IMR-90 (cell line): Measurements from ENCODE around the gene VPS35. TPM values are rescaled to one million over a fixed set of nuclear protein-coding genes. Genes with fewer than 3 reads are reported as not detected.

Experiments used
- ATAC-seq: fragments of 200-7000 bp; cut with Tn5 transposase; 2 replicates; pipeline ENCODE4 v1.9.1; 2020; ENCODE audit warnings: low read depth, mild to moderate bottlenecking, moderate library complexity
- BruUV-seq: library from RNA; stranded (reverse); fragments of 400-500 nt; replicated peaks from 2 replicates; lab custom pipeline; 2021; lab: Mats Ljungman, UMichigan
- CTCF ChIA-PET: fragments of 300-600 bp; formaldehyde crosslinking; extraction: SDS; loops from one replicate; lab custom pipeline; 2021; ENCODE audit warnings: antibody characterized with exemption; lab: Yijun Ruan, JAX
- POLR2A ChIA-PET: fragments of 300-600 bp; sonication (Branson Sonifier 250); formaldehyde crosslinking; loops from one replicate; lab custom pipeline; 2022; ENCODE audit warnings: antibody characterized with exemption; ENCODE audit not compliant: unreplicated experiment; lab: Charles Lee
- DNase-seq: peaks from one replicate; pipeline ENCODE4 v3.0.0; 2013
- H2AFZ ChIP-seq: replicated peaks from 2 replicates; pipeline ENCODE3; 2013; ENCODE audit warnings: low read length, mild to moderate bottlenecking; ENCODE audit not compliant: poor library complexity
- H2AK5ac ChIP-seq: 2 replicates; pipeline ENCODE4 v1.6.1; 2013; ENCODE audit warnings: low read depth, low read length, inconsistent platforms
- H2AK9ac ChIP-seq: replicated peaks from 2 replicates; pipeline ENCODE3; 2013; ENCODE audit warnings: mild to moderate bottlenecking, low read depth, low read length, moderate library complexity; ENCODE audit not compliant: poor library complexity
- H2BK120ac ChIP-seq: 2 replicates; pipeline ENCODE4 v1.6.1; 2013; ENCODE audit warnings: low read depth, low read length, inconsistent platforms
- H2BK15ac ChIP-seq: 3 replicates; pipeline ENCODE4 v1.6.1; 2013; ENCODE audit warnings: low read depth, low read length, inconsistent platforms
- H2BK20ac ChIP-seq: 2 replicates; pipeline ENCODE4 v1.6.1; 2013; ENCODE audit warnings: low read depth, mild to moderate bottlenecking, inconsistent platforms, low read length, moderate library complexity
- H2BK5ac ChIP-seq: 2 replicates; pipeline ENCODE4 v1.6.1; 2013; ENCODE audit warnings: mild to moderate bottlenecking, low read depth, low read length, inconsistent platforms; ENCODE audit not compliant: poor library complexity, severe bottlenecking
- H3K14ac ChIP-seq: replicated peaks from 2 replicates; pipeline ENCODE4 v1.6.1; 2013; ENCODE audit warnings: low read depth, low read length, inconsistent platforms
- H3K18ac ChIP-seq: 2 replicates; pipeline ENCODE4 v1.6.1; 2013; ENCODE audit warnings: low read depth, low read length, control low read depth
- H3K23ac ChIP-seq: 2 replicates; pipeline ENCODE4 v1.6.1; 2013; ENCODE audit warnings: low read depth, low read length, inconsistent platforms
- H3K27ac ChIP-seq: 2 replicates; pipeline ENCODE4 v1.5.1; 2013; ENCODE audit warnings: mild to moderate bottlenecking, control low read depth, low read length; ENCODE audit not compliant: insufficient read depth
- H3K27me3 ChIP-seq: 2 replicates; pipeline ENCODE4 v1.6.1; 2013; ENCODE audit warnings: low read length; ENCODE audit not compliant: control insufficient read depth, insufficient read depth
- H3K36me3 ChIP-seq: 2 replicates; pipeline ENCODE4 v1.6.1; 2013; ENCODE audit warnings: low read length, mixed read lengths; ENCODE audit not compliant: control insufficient read depth, insufficient read depth
- H3K4ac ChIP-seq: 2 replicates; pipeline ENCODE4 v1.6.1; 2013; ENCODE audit warnings: low read depth, low read length, inconsistent platforms
- H3K4me1 ChIP-seq: 2 replicates; pipeline ENCODE4 v1.6.1; 2013; ENCODE audit warnings: low read length, mixed read lengths; ENCODE audit not compliant: control insufficient read depth, insufficient read depth
- H3K4me2 ChIP-seq: 2 replicates; pipeline ENCODE4 v1.6.1; 2013; ENCODE audit warnings: low read depth, mild to moderate bottlenecking, control low read depth, low read length, moderate library complexity
- H3K4me3 ChIP-seq: 2 replicates; pipeline ENCODE4 v1.5.1; 2013; ENCODE audit warnings: low read depth, mild to moderate bottlenecking, control low read depth, low read length, moderate library complexity; ENCODE audit not compliant: insufficient read depth
- H3K56ac ChIP-seq: 2 replicates; pipeline ENCODE4 v1.6.1; 2013; ENCODE audit warnings: low read length, inconsistent platforms; ENCODE audit not compliant: insufficient read depth; ENCODE audit errors: extremely low read depth
- H3K79me1 ChIP-seq, 2 experiments: 2 replicates each; pipeline ENCODE4 v1.6.1; 2013; ENCODE audit warnings: low read length in 2 of 2, inconsistent platforms in 1 of 2, low read depth in 1 of 2
- H3K9ac ChIP-seq: 2 replicates; pipeline ENCODE4 v1.6.1; 2013; ENCODE audit warnings: low read depth, low read length, control low read depth
- H3K9me1 ChIP-seq: 2 replicates; pipeline ENCODE4 v1.6.1; 2013; ENCODE audit warnings: low read length, inconsistent platforms; ENCODE audit not compliant: insufficient read depth
- H3K9me3 ChIP-seq: 2 replicates; pipeline ENCODE4 v1.6.1; 2013; ENCODE audit warnings: low read length; ENCODE audit not compliant: control insufficient read depth, insufficient read depth
- H4K20me1 ChIP-seq: 2 replicates; pipeline ENCODE4 v1.6.1; 2013; ENCODE audit warnings: low read length, inconsistent platforms; ENCODE audit not compliant: insufficient read depth
- H4K5ac ChIP-seq: 2 replicates; pipeline ENCODE4 v1.6.1; 2013; ENCODE audit warnings: mild to moderate bottlenecking, low read depth, low read length, control low read depth
- H4K8ac ChIP-seq, 2 experiments: 2 replicates each; pipeline ENCODE4 v1.6.1; 2013; ENCODE audit warnings: low read depth in 2 of 2, low read length in 2 of 2, control low read depth in 1 of 2, inconsistent platforms in 1 of 2
- H4K91ac ChIP-seq: 2 replicates; pipeline ENCODE4 v1.6.1; 2013; ENCODE audit warnings: low read depth, low read length, inconsistent platforms; ENCODE audit not compliant: insufficient read depth
- BHLHE40 ChIP-seq: fragments of 150-350 bp; IDR thresholded peaks from 2 replicates; pipeline ENCODE4 v1.6.1; 2016; ENCODE audit warnings: mild to moderate bottlenecking, low read depth, low read length
- CEBPB ChIP-seq: IDR thresholded peaks from 2 replicates; pipeline ENCODE4 v1.6.1; 2012; ENCODE audit warnings: low read depth, low read length, improper control_type of control experiment
- CHD1 ChIP-seq: IDR thresholded peaks from 2 replicates; pipeline ENCODE4 v1.6.1; 2012; ENCODE audit warnings: low read depth, low read length, improper control_type of control experiment
- CTCF ChIP-seq: conservative IDR thresholded peaks from 2 replicates; pipeline ENCODE4 v1.5.1; 2012; ENCODE audit warnings: mild to moderate bottlenecking, low read depth, low read length, improper control_type of control experiment
- ELK1 ChIP-seq: fragments of 150-350 bp; IDR thresholded peaks from 2 replicates; pipeline ENCODE4 v1.6.1; 2016; ENCODE audit warnings: low read depth, mild to moderate bottlenecking, low read length, moderate library complexity, borderline replicate concordance
- FOS ChIP-seq: fragments of 150-350 bp; IDR thresholded peaks from 2 replicates; pipeline ENCODE4 v1.6.1; 2016; ENCODE audit warnings: low read depth, low read length
- MAFK ChIP-seq: IDR thresholded peaks from 2 replicates; pipeline ENCODE4 v1.6.1; 2012; ENCODE audit warnings: low read depth, low read length, improper control_type of control experiment
- MAZ ChIP-seq: IDR thresholded peaks from 2 replicates; pipeline ENCODE4 v1.6.1; 2012; ENCODE audit warnings: low read depth, mild to moderate bottlenecking, low read length, improper control_type of control experiment, moderate library complexity, borderline replicate concordance
- MXI1 ChIP-seq: IDR thresholded peaks from 2 replicates; pipeline ENCODE4 v1.6.1; 2012; ENCODE audit warnings: low read depth, mild to moderate bottlenecking, low read length, moderate library complexity, borderline replicate concordance
- NFE2L2 ChIP-seq: fragments of 150-350 bp; IDR thresholded peaks from 2 replicates; pipeline ENCODE4 v1.6.1; 2016; ENCODE audit warnings: low read depth, mild to moderate bottlenecking, low read length
- POLR2A ChIP-seq: IDR thresholded peaks from 2 replicates; pipeline ENCODE4 v1.6.1; 2012; ENCODE audit warnings: mild to moderate bottlenecking, low read depth, low read length
- RAD21 ChIP-seq: IDR thresholded peaks from 2 replicates; pipeline ENCODE4 v1.6.1; 2012; ENCODE audit warnings: low read length, improper control_type of control experiment
- RCOR1 ChIP-seq: IDR thresholded peaks from 2 replicates; pipeline ENCODE4 v1.6.1; 2012; ENCODE audit warnings: mild to moderate bottlenecking, low read length, improper control_type of control experiment; ENCODE audit not compliant: insufficient replicate concordance
- RFX5 ChIP-seq: IDR thresholded peaks from 2 replicates; pipeline ENCODE4 v1.8.0; 2012; ENCODE audit warnings: low read depth, mild to moderate bottlenecking, low read length, moderate library complexity
- SMC3 ChIP-seq: fragments of 150-350 bp; IDR thresholded peaks from 2 replicates; pipeline ENCODE4 v1.6.1; 2016; ENCODE audit warnings: low read depth, mild to moderate bottlenecking, antibody characterized with exemption, low read length, moderate library complexity
- USF2 ChIP-seq: fragments of 150-350 bp; IDR thresholded peaks from 2 replicates; pipeline ENCODE4 v1.6.1; 2017; ENCODE audit warnings: mild to moderate bottlenecking, antibody characterized with exemption, low read length, low read depth
- WGBS, 2 experiments: methylation state at CpG; one replicate each; pipeline versions ENCODE4 v1.1.5 to v1.1.7; 2013; ENCODE audit warnings: missing lambda C conversion rate in 2 of 2; ENCODE audit not compliant: insufficient read length in 1 of 2; ENCODE audit errors: extremely low coverage in 2 of 2; 5-methylcytosine and 5-hydroxymethylcytosine counted together
- dilution Hi-C: fragments of 300-500 bp; cut with HindIII; formaldehyde crosslinking; loops from one replicate; pipeline ENCODE4 v1.14.3; 2018; ENCODE audit warnings: low sequenced_read_pairs; ENCODE audit not compliant: unreplicated experiment
- in situ Hi-C: fragments of 300-500 bp; cut with MboI; formaldehyde crosslinking; loops from 3 replicates; pipeline ENCODE4 v1.14.3; 2019; ENCODE audit warnings: low sequenced_read_pairs, inconsistent platforms, mixed read lengths
- intact Hi-C: fragments of 100-400 bp; cut with micrococcal nuclease; formaldehyde crosslinking; loops from 2 replicates; pipeline ENCODE4 v1.10.0; 2022
- polyA plus RNA-seq, 3 experiments: library from polyadenylated mRNA; depleted of rRNA; stranded (reverse); fragments of >200 nt; gene quantifications; 2 replicates each; pipeline ENCODE4 v1.2.3, GENCODE V29; 2012; ENCODE audit warnings: low replicate concordance in 1 of 3
- total RNA-seq: library from RNA; depleted of rRNA; stranded (reverse); fragments of >200 nt; gene quantifications from 2 replicates; pipeline ENCODE4 v1.2.3, GENCODE V29; 2012

The VPS35 gene
- total and polyA plus RNA-seq, 2 of the 4 experiments (the other 2 are of a cell fraction): 42.3 to 89.4 TPM

- WGBS, 2 experiments: 100% methylated on average over 5 of the region's 8 CpGs; no CpG with 5 or more reads in 1 of the 2 experiments
These were observed 29.2 kb upstream of the VPS35 start for GRCh38 chr16:46718214-46718613.

More at GRCh38 chr16:46718214-46718613, 29.2 kb upstream of the VPS35 start:
- Histone ChIP-seq H3K9me3 (no peaks in the 10 kb centered on the region), H3K23ac (no peak overlapping the region), H3K4me2 (no peak overlapping the region), H2BK5ac (no peak overlapping the region), H3K9ac (no peak overlapping the region), H3K18ac (no peak overlapping the region), H2BK15ac (no peak overlapping the region), H2AFZ (no peak overlapping the region), H3K36me3 (no peaks in the 10 kb centered on the region), H3K14ac (no peak overlapping the region), H3K4me1 (no peaks in the 10 kb centered on the region), H2AK9ac (peak overlapping the region; percentile 34), H3K27me3 (no peaks in the 10 kb centered on the region), H4K20me1 (no peaks in the 10 kb centered on the region), H3K4me3 (no peak overlapping the region), H4K8ac (no peak overlapping the region), H3K4ac (no peak overlapping the region), H4K5ac (no peak overlapping the region), H3K79me1 (no peaks in the 10 kb centered on the region), H3K56ac (no peak overlapping the region), H4K91ac (no peak overlapping the region), H3K27ac (no peak overlapping the region), H3K9me1 (no peaks in the 10 kb centered on the region), H2BK20ac (no peak overlapping the region), H2AK5ac (no peak overlapping the region), H2BK120ac (no peak overlapping the region)
- intact Hi-C loops (no loop called here), in situ Hi-C loops (no loop called here), dilution Hi-C loops (no loop called here)
- ChIA-PET CTCF (no interaction called here), POLR2A (no interaction called here)
- DNase-seq (peak; percentile 24), ATAC-seq (no peak)
- TF ChIP-seq RFX5 (no peak), CTCF (no peak), RCOR1 (no peak), FOS (no peak), MXI1 (no peak), ELK1 (no peak), BHLHE40 (no peak), MAFK (no peak), CHD1 (no peak), SMC3 (no peak), RAD21 (no peak), MAZ (no peak), USF2 (no peak), POLR2A (no peak), NFE2L2 (no peak), CEBPB (no peak)
- no TSS peak for BruUV-seq
